ENCODE results near the gene SLC27A1.

The SLC27A1 gene

GRCh38 chr19:17479325-17479791 is 9.0 kb downstream of the SLC27A1 start:
- no peaks in the 10 kb centered on the region for H3K27me3 ChIP-seq (ENCODE audit: insufficient read depth, low read length)
- H3K4me1 ChIP-seq (ENCODE audit: insufficient read depth, low read length) = no peaks in the 10 kb centered on the region
- H3K36me3 ChIP-seq (ENCODE audit: insufficient read depth, low read depth, low read length) = no peaks in the 10 kb centered on the region
- no peaks in the 10 kb centered on the region for H3K9me3 ChIP-seq (ENCODE audit: insufficient read depth, low read depth, low read length)
- H3K4me3 ChIP-seq (ENCODE audit: low read length) = no peak overlapping the region
- H3K27ac ChIP-seq (ENCODE audit: low read length) = no peak overlapping the region
- H3K9ac ChIP-seq (ENCODE audit: low read depth, low read length) = peak overlapping the region; percentile 37; the same call in 1 of the 2 replicates

- no peaks in the 10 kb centered on the region for H3K9me3 ChIP-seq (ENCODE audit: insufficient read depth, low read depth, low read length)
- no peak overlapping the region for H3K27ac ChIP-seq (ENCODE audit: low read length)
- H3K27me3 ChIP-seq (ENCODE audit: insufficient read depth, low read length) = no peaks in the 10 kb centered on the region
- no peaks in the 10 kb centered on the region for H3K36me3 ChIP-seq (ENCODE audit: insufficient read depth, low read depth, low read length)
- H3K9ac ChIP-seq (ENCODE audit: low read depth, low read length) = no peak overlapping the region
- no peak overlapping the region for H3K4me3 ChIP-seq (ENCODE audit: low read length)
- no peaks in the 10 kb centered on the region for H3K4me1 ChIP-seq (ENCODE audit: insufficient read depth, low read length)
Measured at GRCh38 chr19:17481986-17482385, 11.7 kb downstream of the SLC27A1 start.

GRCh38 chr19:17482877-17483604 is 12.7 kb downstream of the SLC27A1 start:
- H3K9me3 ChIP-seq (ENCODE audit: insufficient read depth, low read depth, low read length) = no peaks in the 10 kb centered on the region
- no peaks in the 10 kb centered on the region for H3K27me3 ChIP-seq (ENCODE audit: insufficient read depth, low read length)
- no peak overlapping the region for H3K9ac ChIP-seq (ENCODE audit: low read depth, low read length)

GRCh38 chr19:17483605-17484002 is 13.3 kb downstream of the SLC27A1 start:
- no peaks in the 10 kb centered on the region for H3K9me3 ChIP-seq (ENCODE audit: insufficient read depth, low read depth, low read length)
- no peaks in the 10 kb centered on the region for H3K36me3 ChIP-seq (ENCODE audit: insufficient read depth, low read depth, low read length)
- no peak overlapping the region for H3K27ac ChIP-seq (ENCODE audit: low read length)
- H3K4me1 ChIP-seq (ENCODE audit: insufficient read depth, low read length) = peaks cover 8% of the 10 kb centered on the region; the same call in 1 of the 2 replicates
- no peaks in the 10 kb centered on the region for H3K27me3 ChIP-seq (ENCODE audit: insufficient read depth, low read length)
- H3K9ac ChIP-seq (ENCODE audit: low read depth, low read length) = no peak overlapping the region
- no peak overlapping the region for H3K4me3 ChIP-seq (ENCODE audit: low read length)

More at GRCh38 chr19:17482877-17483604, 12.7 kb downstream of the SLC27A1 start:
- Histone ChIP-seq H3K4me3 (ENCODE audit: low read length) (no peak overlapping the region), H3K27ac (ENCODE audit: low read length) (no peak overlapping the region), H3K36me3 (ENCODE audit: insufficient read depth, low read depth, low read length) (no peaks in the 10 kb centered on the region), H3K4me1 (ENCODE audit: insufficient read depth, low read length) (peaks cover 3% of the 10 kb centered on the region; the same call in 1 of the 2 replicates)

GRCh38 chr19:17484520-17485185 is 14.3 kb downstream of the SLC27A1 start:
- Histone ChIP-seq H3K36me3 (ENCODE audit: insufficient read depth, low read depth, low read length) (no peaks in the 10 kb centered on the region), H3K27ac (ENCODE audit: low read length) (no peak overlapping the region), H3K27me3 (ENCODE audit: insufficient read depth, low read length) (no peaks in the 10 kb centered on the region), H3K9me3 (ENCODE audit: insufficient read depth, low read depth, low read length) (no peaks in the 10 kb centered on the region), H3K4me3 (ENCODE audit: low read length) (no peak overlapping the region), H3K4me1 (ENCODE audit: insufficient read depth, low read length) (peaks cover 12% of the 10 kb centered on the region; the same call in 1 of the 2 replicates), H3K9ac (ENCODE audit: low read depth, low read length) (no peak overlapping the region)

- no peak overlapping the region for H3K9ac ChIP-seq (ENCODE audit: low read depth, low read length)
- no peaks in the 10 kb centered on the region for H3K9me3 ChIP-seq (ENCODE audit: insufficient read depth, low read depth, low read length)
Measured at GRCh38 chr19:17486545-17487240, 16.4 kb downstream of the SLC27A1 start.

GRCh38 chr19:17487284-17488121 is 17.2 kb downstream of the SLC27A1 start:
- peaks cover 12% of the 10 kb centered on the region; the same call in 1 of the 2 replicates for H3K4me1 ChIP-seq (ENCODE audit: insufficient read depth, low read length)
- H3K9ac ChIP-seq (ENCODE audit: low read depth, low read length) = no peak overlapping the region
- H3K36me3 ChIP-seq (ENCODE audit: insufficient read depth, low read depth, low read length) = no peaks in the 10 kb centered on the region
- no peaks in the 10 kb centered on the region for H3K9me3 ChIP-seq (ENCODE audit: insufficient read depth, low read depth, low read length)
- no peak overlapping the region for H3K27ac ChIP-seq (ENCODE audit: low read length)
- H3K27me3 ChIP-seq (ENCODE audit: insufficient read depth, low read length) = no peaks in the 10 kb centered on the region
- H3K4me3 ChIP-seq (ENCODE audit: low read length) = no peak overlapping the region

More at GRCh38 chr19:17486545-17487240, 16.4 kb downstream of the SLC27A1 start:
- Histone ChIP-seq H3K27ac (ENCODE audit: low read length) (no peak overlapping the region), H3K4me1 (ENCODE audit: insufficient read depth, low read length) (peaks cover 12% of the 10 kb centered on the region; the same call in 1 of the 2 replicates), H3K4me3 (ENCODE audit: low read length) (no peak overlapping the region), H3K36me3 (ENCODE audit: insufficient read depth, low read depth, low read length) (no peaks in the 10 kb centered on the region), H3K27me3 (ENCODE audit: insufficient read depth, low read length) (no peaks in the 10 kb centered on the region)

GRCh38 chr19:17488593-17489391 is 18.5 kb downstream of the SLC27A1 start:
- no peak overlapping the region for H3K27ac ChIP-seq (ENCODE audit: low read length)
- peaks cover 12% of the 10 kb centered on the region; the same call in 1 of the 2 replicates for H3K4me1 ChIP-seq (ENCODE audit: insufficient read depth, low read length)
- peak overlapping the region; percentile 68 for H3K4me3 ChIP-seq (ENCODE audit: low read length)

GRCh38 chr19:17489392-17490030 is 19.2 kb downstream of the SLC27A1 start:
- H3K4me3 ChIP-seq (ENCODE audit: low read length) = peak overlapping the region; percentile 47; the same call in 1 of the 2 replicates
- no peaks in the 10 kb centered on the region for H3K9me3 ChIP-seq (ENCODE audit: insufficient read depth, low read depth, low read length)
- peak overlapping the region; percentile 42; the same call in 1 of the 2 replicates for H3K9ac ChIP-seq (ENCODE audit: low read depth, low read length)
- H3K4me1 ChIP-seq (ENCODE audit: insufficient read depth, low read length) = peaks cover 12% of the 10 kb centered on the region; the same call in 1 of the 2 replicates
- no peaks in the 10 kb centered on the region for H3K36me3 ChIP-seq (ENCODE audit: insufficient read depth, low read depth, low read length)
- H3K27ac ChIP-seq (ENCODE audit: low read length) = no peak overlapping the region
- no peaks in the 10 kb centered on the region for H3K27me3 ChIP-seq (ENCODE audit: insufficient read depth, low read length)

More at GRCh38 chr19:17488593-17489391, 18.5 kb downstream of the SLC27A1 start:
- H3K36me3 ChIP-seq (ENCODE audit: insufficient read depth, low read depth, low read length) = no peaks in the 10 kb centered on the region
- H3K9me3 ChIP-seq (ENCODE audit: insufficient read depth, low read depth, low read length) = no peaks in the 10 kb centered on the region
- H3K27me3 ChIP-seq (ENCODE audit: insufficient read depth, low read length) = no peaks in the 10 kb centered on the region
- peak overlapping the region; percentile 63; the same call in 1 of the 2 replicates for H3K9ac ChIP-seq (ENCODE audit: low read depth, low read length)

- peaks cover 12% of the 10 kb centered on the region; the same call in 1 of the 2 replicates for H3K4me1 ChIP-seq (ENCODE audit: insufficient read depth, low read length)
- no peaks in the 10 kb centered on the region for H3K36me3 ChIP-seq (ENCODE audit: insufficient read depth, low read depth, low read length)
- no peaks in the 10 kb centered on the region for H3K9me3 ChIP-seq (ENCODE audit: insufficient read depth, low read depth, low read length)
- no peaks in the 10 kb centered on the region for H3K27me3 ChIP-seq (ENCODE audit: insufficient read depth, low read length)
- no peak overlapping the region for H3K4me3 ChIP-seq (ENCODE audit: low read length)
- H3K27ac ChIP-seq (ENCODE audit: low read length) = no peak overlapping the region
- no peak overlapping the region for H3K9ac ChIP-seq (ENCODE audit: low read depth, low read length)
Measured at GRCh38 chr19:17490411-17490810, 20.1 kb downstream of the SLC27A1 start.
